Epithelial cell of proximal tubule (primary cell): ENCODE results near the gene IYD. TPM values are rescaled to one million over a fixed set of nuclear protein-coding genes. Genes with fewer than 3 reads are reported as not detected.
"Not testable (repeated sequence)": the region's sequence is repeated elsewhere in the genome, so short reads cannot be mapped to it uniquely, and the experiment has no call there.

ENCODE experiments used
- DNase-seq: peaks from one replicate; pipeline ENCODE4 v3.0.0-alpha.2; 2011; ENCODE audit warnings: low read depth
- H3K4me3 ChIP-seq: 2 replicates; pipeline ENCODE4 v1.5.1; 2011; ENCODE audit warnings: low read depth, mild to moderate bottlenecking, low read length
- total RNA-seq: library from RNA; depleted of rRNA; stranded (reverse); fragments of >200 nt; gene quantifications from 2 replicates; pipeline ENCODE4 v1.2.3, GENCODE V29; 2015
- TF ChIP-seq, protein P1 (sequence below): conservative IDR thresholded peaks from 2 replicates; pipeline ENCODE4 v1.5.1; 2012; ENCODE audit warnings: low read depth, mild to moderate bottlenecking, low read length

Gene IYD
- total RNA-seq, 1 donor from 2014 or later, result not detected

DNA sequence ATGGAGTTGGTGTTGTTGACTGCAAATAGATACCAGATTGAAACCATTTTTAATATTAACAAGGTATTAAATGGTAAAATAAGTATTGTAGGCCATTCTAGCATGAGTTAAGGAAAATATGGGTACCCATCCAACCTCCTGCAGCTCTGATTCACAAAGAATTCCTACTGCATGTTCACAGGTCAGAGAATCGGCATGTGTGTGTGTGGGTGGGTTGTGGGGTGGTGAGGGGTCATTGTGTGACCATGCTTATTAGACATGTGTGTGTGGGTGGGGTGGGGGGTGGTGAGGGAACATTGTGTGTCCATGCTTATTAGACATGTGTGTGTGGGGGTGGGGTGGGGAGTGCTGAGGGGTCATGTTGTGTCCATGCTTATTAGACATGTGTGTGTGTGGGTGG lies 3.2 kb downstream of the IYD start:
- no peak for DNase-seq
- TF ChIP-seq, protein P1, sequence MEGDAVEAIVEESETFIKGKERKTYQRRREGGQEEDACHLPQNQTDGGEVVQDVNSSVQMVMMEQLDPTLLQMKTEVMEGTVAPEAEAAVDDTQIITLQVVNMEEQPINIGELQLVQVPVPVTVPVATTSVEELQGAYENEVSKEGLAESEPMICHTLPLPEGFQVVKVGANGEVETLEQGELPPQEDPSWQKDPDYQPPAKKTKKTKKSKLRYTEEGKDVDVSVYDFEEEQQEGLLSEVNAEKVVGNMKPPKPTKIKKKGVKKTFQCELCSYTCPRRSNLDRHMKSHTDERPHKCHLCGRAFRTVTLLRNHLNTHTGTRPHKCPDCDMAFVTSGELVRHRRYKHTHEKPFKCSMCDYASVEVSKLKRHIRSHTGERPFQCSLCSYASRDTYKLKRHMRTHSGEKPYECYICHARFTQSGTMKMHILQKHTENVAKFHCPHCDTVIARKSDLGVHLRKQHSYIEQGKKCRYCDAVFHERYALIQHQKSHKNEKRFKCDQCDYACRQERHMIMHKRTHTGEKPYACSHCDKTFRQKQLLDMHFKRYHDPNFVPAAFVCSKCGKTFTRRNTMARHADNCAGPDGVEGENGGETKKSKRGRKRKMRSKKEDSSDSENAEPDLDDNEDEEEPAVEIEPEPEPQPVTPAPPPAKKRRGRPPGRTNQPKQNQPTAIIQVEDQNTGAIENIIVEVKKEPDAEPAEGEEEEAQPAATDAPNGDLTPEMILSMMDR, result no peak
- no peak overlapping the region for H3K4me3 ChIP-seq

DNA sequence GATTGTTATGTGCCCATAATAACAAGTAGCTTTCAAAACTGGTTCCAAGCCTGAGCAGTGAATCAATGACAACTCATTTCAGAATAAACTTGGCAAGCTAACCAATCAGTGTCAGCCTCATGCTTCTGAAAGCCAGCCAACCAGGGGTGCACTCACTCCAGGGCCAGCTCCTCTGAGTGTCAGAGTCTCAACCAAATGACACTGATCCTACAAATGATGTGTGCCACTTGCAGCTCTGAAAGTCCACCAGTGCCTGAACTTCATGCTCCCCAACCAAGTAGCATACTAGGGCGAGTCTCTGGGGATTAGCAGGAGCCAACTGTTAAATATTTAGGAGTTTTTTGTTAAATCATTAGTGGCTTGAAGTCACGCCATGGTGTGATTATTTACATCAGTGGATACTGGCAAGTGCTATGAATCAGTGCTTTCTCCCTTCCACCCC lies 4.5 kb downstream of the IYD start:
- no peak overlapping the region for H3K4me3 ChIP-seq
- TF ChIP-seq, protein P1, result no peak
- no peak for DNase-seq

DNA sequence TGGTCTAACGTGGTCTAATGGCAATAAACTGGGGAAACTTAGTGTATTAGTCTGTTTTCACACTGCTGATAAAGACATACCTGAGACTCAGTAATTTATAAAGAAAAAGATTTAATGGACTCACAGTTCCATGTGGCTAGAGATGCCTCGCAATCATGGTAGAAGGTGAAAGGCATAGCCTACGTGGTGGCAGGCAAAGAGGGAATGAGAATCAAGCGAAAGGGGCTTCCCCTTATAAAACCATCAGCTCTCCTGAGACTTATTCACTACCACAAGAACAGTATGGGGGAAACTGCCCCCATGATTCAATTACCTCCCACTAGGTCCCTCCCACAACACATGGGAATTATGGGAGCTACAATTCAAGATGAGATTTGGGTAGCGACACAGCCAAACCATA lies 5.5 kb downstream of the IYD start:
- DNase-seq, H3K4me3 ChIP-seq: not testable (repeated sequence)

DNA sequence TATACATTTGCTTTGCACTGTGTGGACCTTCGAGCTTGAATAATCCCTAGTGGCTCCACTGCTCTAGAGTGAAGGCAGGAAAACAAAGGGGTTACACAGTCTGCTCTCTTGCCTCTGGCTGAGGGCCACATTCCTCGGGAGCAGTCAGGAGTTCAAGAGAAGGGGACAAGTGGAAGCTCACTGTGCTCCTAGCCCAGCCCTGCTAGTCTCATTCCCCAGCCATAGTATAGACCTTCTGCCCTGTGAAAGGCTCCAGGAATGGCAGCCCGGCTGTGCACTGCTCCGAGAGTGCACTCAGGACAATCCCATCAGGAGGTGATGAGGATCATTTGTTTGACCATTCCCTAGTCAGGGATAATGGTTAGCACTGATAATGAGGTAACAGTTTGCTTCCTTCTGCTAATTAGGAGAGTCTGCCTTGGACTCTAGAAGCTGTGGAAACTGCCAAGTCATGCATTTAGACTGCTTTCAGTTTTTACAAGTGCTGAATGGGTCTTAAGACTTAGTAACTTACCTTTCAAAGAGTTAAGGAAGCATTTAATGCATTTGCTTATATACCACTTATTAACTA lies 8.5 kb downstream of the IYD start:
- TF ChIP-seq, protein P1, result no peak
- DNase-seq, result peak; percentile 76
- peak overlapping the region; percentile 19 for H3K4me3 ChIP-seq

DNA sequence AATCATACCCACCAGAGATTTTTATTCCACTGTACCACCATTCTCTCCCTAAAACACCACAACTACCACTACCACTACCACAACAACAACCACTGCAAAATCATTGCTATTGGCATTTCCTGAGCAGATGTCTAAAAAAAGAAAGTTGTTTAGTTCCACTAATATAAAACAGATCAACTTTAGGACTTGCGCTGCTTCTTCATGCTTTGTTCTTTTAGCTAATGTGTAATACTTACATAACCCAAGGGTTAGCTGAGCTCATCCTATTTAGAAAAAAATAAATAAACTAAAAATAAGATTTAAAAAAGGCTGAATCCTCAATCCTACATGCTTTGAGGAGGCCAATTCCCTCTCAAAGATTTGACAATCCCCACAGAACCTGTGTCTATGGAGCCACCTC lies 11.4 kb downstream of the IYD start:
- no peak overlapping the region for H3K4me3 ChIP-seq
- DNase-seq, result no peak
- TF ChIP-seq, protein P1, result no peak

DNA sequence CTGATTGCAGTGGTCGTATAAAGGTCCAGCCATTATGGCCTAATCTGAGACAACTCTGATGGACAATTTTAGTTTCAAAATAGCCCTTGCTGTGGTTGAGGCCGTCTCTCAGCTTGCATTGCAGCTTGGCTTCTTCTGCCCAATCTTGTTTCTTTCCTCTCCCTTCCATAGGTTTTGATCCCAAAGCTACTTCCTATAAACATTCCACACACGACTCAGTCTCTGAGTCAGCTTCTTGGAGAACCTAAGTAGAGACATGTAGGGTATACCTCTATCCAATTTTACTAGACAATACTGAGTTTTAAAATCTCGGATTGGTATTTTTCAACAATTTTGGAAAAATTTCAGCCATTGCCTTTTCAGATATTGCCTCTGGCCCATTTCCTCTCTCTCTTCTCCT lies 13.4 kb downstream of the IYD start:
- no peak for DNase-seq
- TF ChIP-seq, protein P1, result no peak
- no peak overlapping the region for H3K4me3 ChIP-seq

DNA sequence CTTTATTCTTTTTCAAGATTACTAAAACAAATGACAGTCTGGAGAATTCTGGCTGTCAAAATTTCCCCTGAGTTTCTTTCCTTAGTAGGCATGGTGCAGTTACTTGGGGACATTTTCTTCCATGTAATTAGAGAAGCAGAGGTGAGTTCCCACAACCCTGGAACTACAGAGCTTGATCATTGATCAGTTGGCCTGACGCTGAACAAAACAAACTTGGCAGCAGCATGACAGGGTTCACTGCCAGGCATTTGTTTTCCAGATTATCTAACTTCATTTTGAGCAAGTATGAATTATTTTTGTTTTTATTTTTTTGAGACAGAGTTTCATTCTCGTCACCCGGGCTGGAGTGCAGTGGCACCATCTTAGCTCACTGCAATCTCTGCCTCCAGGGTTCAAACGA lies 22.6 kb downstream of the IYD start:
- DNase-seq, result no peak
- TF ChIP-seq, protein P1, result no peak
- H3K4me3 ChIP-seq, result no peak overlapping the region
